GM13976 (cell line): ENCODE data around the gene STXBP5.
"Not testable (repeated sequence)": the region's sequence is repeated elsewhere in the genome, so short reads cannot be mapped to it uniquely, and the experiment has no call there.

Experiments used
- DNase-seq: peaks from one replicate; pipeline ENCODE4 v3.0.0; 2012; ENCODE audit warnings: low spot score
- CTCF ChIP-seq: IDR thresholded peaks from 2 replicates; pipeline ENCODE4 v1.5.1; 2012; ENCODE audit warnings: borderline replicate concordance, mild to moderate bottlenecking; ENCODE audit not compliant: insufficient read depth; ENCODE audit errors: extremely low read depth, missing control alignments, control extremely low read depth
- in situ Hi-C: fragments of 300-500 bp; cut with MboI; formaldehyde crosslinking; loops from one replicate; pipeline ENCODE4 v1.12.0; 2022; ENCODE audit warnings: low sequenced_read_pairs, mixed read lengths, inconsistent platforms; ENCODE audit not compliant: unreplicated experiment

Gene STXBP5

GRCh38 chr6:147245693-147246092, 41.5 kb downstream of the STXBP5 start:
- no peak for DNase-seq
- no peak for TF ChIP-seq CTCF
- in situ Hi-C loops: no loop called here

- DNase-seq: no peak
- TF ChIP-seq CTCF: no peak
- in situ Hi-C loops: no loop called here
Measured at GRCh38 chr6:147246853-147247635, 42.8 kb downstream of the STXBP5 start.

- in situ Hi-C loops: no loop called here
- no peak for DNase-seq
- no peak for TF ChIP-seq CTCF
Measured at GRCh38 chr6:147248859-147249258, 44.6 kb downstream of the STXBP5 start.

GRCh38 chr6:147251072-147251471, 46.9 kb downstream of the STXBP5 start:
- in situ Hi-C loops: no loop called here
- DNase-seq: no peak

GRCh38 chr6:147254929-147255473, 50.8 kb downstream of the STXBP5 start:
- in situ Hi-C loops, DNase-seq: not testable (repeated sequence)

More at GRCh38 chr6:147251072-147251471, 46.9 kb downstream of the STXBP5 start:
- TF ChIP-seq CTCF: no peak

GRCh38 chr6:147255948-147256674, 51.9 kb downstream of the STXBP5 start:
- no peak for TF ChIP-seq CTCF
- no peak for DNase-seq
- in situ Hi-C loops: no loop called here

- TF ChIP-seq CTCF: no peak
- in situ Hi-C loops: no loop called here
- DNase-seq: no peak
Measured at GRCh38 chr6:147257760-147258159, 53.5 kb downstream of the STXBP5 start.
